Activated CD4-positive, alpha-beta T cell treated with anti-CD3 and anti-CD28 coated beads, Interleukin-2, amount 50 U/mL, for 24 hours (primary cell): ENCODE measurements around the gene MRPL1.
"Not testable (repeated sequence)": the region's sequence is repeated elsewhere in the genome, so short reads cannot be mapped to it uniquely, and the experiment has no call there.

Experiments used
- DNase-seq, 2 donors: peaks; one replicate each; pipeline ENCODE4 v3.0.0-alpha.2; 2020; ENCODE audit warnings: low read depth in 1 of 2, low spot score in 1 of 2

MRPL1 gene

DNA sequence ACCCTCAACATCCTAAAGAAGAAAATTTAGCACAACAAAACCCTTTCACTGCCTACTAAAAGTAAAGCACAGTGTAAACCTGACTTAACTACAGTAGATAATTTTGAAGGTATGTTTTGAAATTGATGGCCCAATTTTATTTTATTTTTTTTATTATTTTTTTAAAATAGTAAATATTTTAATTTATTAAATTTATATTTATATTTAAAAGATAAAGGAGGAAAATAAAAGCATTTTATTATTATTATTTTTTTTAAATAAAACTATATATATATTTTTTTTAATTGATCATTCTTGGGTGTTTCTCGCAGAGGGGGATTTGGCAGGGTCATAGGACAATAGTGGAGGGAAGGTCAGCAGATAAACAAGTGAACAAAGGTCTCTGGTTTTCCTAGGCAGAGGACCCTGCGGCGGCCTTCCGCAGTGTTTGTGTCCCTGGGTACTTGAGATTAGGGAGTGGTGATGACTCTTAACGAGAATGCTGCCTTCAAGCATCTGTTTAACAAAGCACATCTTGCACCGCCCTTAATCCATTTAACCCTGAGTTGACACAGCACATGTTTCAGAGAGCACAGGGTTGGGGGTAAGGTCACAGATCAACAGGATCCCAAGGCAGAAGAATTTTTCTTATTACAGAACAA, 120.4 kb downstream of the MRPL1 start:
- not testable (repeated sequence) for DNase-seq

DNA sequence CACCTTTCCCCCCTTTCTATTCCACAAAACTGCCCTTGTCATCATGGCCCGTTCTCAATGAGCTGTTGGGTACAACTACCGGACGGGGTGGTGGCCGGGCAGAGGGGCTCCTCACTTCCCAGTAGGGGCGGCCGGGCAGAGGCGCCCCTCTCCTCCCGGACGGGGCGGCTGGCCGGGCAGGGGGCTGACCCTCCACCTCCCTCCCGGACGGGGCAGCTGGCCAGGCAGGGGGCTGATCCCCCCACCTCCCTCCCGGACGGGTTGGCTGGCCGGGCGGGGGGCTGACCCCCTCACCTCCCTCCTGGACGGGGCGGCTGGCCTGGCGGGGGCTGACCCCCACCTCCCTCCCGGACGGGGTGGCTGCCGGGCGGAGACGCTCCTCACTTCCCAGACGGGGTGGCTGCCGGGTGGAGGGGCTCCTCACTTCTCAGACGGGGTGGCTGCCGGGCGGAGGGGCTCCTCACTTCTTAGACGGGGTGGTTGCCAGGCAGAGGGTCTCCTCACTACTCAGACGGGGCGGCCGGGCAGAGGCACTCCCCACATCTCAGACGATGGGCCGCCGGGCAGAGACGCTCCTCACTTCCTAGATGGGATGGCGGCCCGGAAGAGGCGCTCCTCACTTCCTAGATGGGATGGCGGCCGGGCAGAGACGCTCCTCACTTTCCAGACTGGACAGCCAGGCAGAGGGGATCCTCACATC, 121.1 kb downstream of the MRPL1 start:
- not testable (repeated sequence) for DNase-seq

DNA sequence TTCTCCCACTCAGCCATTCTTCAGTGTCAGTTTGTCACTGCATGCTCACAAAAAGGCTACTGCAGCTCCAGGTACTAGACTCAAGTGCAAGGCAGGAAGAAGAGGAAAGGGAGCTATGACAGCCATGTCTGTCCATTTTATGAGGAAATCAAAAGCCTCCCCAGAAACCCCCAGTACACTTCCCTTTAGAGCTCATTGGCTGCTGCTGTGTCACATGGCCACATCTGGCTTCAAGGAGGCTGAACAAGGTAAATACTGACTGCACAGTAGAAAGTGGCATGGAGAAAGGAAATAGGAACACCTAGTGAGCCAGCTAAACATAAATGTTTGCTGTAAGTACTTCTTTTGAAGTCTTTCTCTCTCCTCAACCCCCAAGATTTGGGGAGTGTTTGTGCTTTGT, 127.3 kb downstream of the MRPL1 start:
- DNase-seq = no peak

DNA sequence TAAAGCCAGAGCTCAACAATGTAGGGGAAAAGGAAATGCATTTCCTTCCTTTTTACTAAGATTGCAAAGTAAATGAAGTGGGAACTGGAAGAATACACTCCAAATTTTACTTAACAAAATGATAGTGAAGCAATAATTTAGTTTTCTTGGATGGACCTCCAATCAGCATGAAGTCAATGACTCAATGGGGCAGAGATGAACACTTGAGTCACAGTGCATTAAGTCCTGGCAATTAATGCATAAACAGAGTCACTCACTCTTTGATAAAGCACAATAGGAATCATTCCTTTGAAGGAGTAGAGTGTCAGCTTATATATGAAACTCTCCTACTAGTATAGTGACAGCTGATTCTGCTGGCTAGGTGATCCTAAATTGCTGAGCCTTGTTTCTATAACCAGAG, 127.8 kb downstream of the MRPL1 start:
- DNase-seq = no peak

DNA sequence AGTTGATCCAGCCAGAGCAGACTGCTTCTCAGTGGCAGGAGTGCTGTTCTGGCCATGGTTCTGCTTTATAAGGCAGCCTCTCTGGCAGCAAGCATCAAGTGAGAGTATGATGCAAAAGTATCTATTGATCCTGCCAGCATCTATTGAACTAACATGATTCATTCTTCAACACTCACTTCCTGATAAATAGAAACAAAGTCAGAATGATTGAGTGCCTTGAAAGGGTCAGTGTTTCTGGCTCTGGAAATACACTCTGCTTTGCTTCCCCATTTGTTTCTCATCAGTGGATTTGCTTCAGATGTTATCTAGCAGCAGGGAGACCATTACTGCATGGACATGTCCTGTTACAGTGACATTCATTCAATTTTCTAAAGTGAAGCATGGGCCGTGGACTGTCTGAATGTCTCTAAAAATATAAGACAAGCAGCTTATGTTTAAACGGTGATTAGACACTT, 128.3 kb downstream of the MRPL1 start:
- DNase-seq = no peak

- DNase-seq = no peak
Observed at GRCh38 chr4:77992581-77992980, 130.0 kb downstream of the MRPL1 start.

DNA sequence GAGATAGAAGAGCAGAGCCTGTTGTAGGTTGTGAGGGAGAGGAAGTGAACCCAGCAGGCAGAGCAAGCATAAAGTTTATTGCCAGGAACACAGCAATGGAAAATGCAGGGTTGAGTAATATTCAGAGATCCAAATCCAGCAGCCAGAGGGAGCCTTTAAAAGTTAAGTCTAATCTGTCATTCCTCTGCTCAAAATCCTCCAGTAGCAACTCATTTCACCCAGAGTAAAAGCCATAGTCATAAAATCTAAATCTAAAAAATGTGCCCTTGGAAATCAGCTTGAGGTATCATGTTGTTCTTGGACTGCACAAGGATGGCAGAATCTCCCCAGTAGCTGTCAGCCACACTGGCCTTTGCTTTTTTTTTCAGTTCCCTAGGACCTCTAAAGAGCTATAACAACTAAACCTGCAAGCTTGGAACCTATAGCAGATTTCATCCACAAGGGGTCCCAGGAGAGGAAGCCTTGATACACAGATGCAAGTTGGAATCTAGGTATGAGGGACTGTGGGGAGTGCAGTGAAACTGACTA, 131.6 kb downstream of the MRPL1 start:
- DNase-seq = no peak

DNA sequence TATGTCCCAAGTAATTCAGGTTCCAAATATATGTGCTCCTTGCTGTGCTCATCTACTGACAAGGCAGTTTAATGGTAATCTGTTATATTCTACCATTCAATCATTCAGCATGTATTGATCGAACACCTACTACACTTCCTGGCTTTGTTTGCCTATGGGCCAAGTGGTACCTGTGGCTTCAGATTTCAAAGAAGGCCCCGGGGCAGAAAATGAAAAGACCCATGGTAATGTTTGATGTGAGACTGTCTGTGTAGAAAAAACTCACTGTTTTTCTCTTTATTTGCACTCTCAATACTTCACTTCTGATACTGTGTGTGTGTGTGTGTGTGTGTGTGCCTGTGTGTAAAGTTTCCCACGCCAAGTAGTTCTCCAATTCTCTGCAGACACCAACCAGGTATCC, 133.4 kb downstream of the MRPL1 start:
- DNase-seq = no peak

- DNase-seq = no peak
Observed at GRCh38 chr4:78001531-78001930, 138.9 kb downstream of the MRPL1 start.

GRCh38 chr4:78002260-78002659, 139.6 kb downstream of the MRPL1 start:
- DNase-seq = no peak
